Panc1 (cell line): Measurements from ENCODE around the gene NFATC2IP. TPM values are rescaled to one million over a fixed set of nuclear protein-coding genes. Genes with fewer than 3 reads are reported as not detected.
"Not testable (repeated sequence)": the region's sequence is repeated elsewhere in the genome, so short reads cannot be mapped to it uniquely, and the experiment has no call there.

ENCODE experiments used
- ATAC-seq: fragments of 200-7000 bp; cut with Tn5 transposase; 2 replicates; pipeline ENCODE4 v1.9.1; 2020; ENCODE audit warnings: mild to moderate bottlenecking, moderate library complexity
- BruUV-seq: library from RNA; stranded (reverse); fragments of 400-500 nt; replicated peaks from 2 replicates; lab custom pipeline; 2021; lab: Mats Ljungman, UMichigan
- CTCF ChIA-PET: fragments of 300-600 bp; sonication (Branson Sonifier 250); formaldehyde crosslinking; loops from one replicate; lab custom pipeline; 2022; ENCODE audit warnings: antibody characterized with exemption; lab: Charles Lee
- POLR2A ChIA-PET: fragments of 300-600 bp; sonication (Branson Sonifier 250); formaldehyde crosslinking; loops from one replicate; lab custom pipeline; 2022; ENCODE audit warnings: antibody characterized with exemption; lab: Charles Lee
- DNase-seq: peaks from one replicate; pipeline ENCODE4 v3.0.0-alpha.2; 2010; ENCODE audit warnings: low read depth, low spot score
- H3K27ac ChIP-seq: 2 replicates; pipeline ENCODE4 v1.5.1; 2011; ENCODE audit warnings: mild to moderate bottlenecking, low read length, inconsistent platforms
- H3K27me3 ChIP-seq: fragments of 200-500 bp; sonication (Bioruptor generic); 2 replicates; pipeline ENCODE4 v1.6.0; 2014; ENCODE audit warnings: low read length, inconsistent platforms; ENCODE audit not compliant: control insufficient read depth, insufficient read depth
- H3K36me3 ChIP-seq: fragments of 200-500 bp; sonication (Bioruptor generic); 2 replicates; pipeline ENCODE4 v1.5.1; 2014; ENCODE audit warnings: inconsistent platforms, mild to moderate bottlenecking, low read length, moderate library complexity; ENCODE audit not compliant: control insufficient read depth, insufficient read depth
- H3K4me1 ChIP-seq: 2 replicates; pipeline ENCODE4 v1.5.1; 2011; ENCODE audit warnings: inconsistent platforms, mild to moderate bottlenecking, low read length, moderate library complexity; ENCODE audit not compliant: control insufficient read depth, insufficient read depth
- H3K4me3 ChIP-seq, 2 experiments: 2 replicates each; pipeline ENCODE4 v1.5.1; 2011 to 2012; ENCODE audit warnings: low read depth in 2 of 2, low read length in 2 of 2, mild to moderate bottlenecking in 2 of 2, inconsistent platforms in 1 of 2, moderate library complexity in 1 of 2
- H3K9me3 ChIP-seq: fragments of 200-500 bp; sonication (Bioruptor generic); 2 replicates; pipeline ENCODE4 v1.5.1; 2014; ENCODE audit warnings: low read depth, mild to moderate bottlenecking, inconsistent platforms, low read length, moderate library complexity; ENCODE audit not compliant: control insufficient read depth, insufficient read depth
- CTCF ChIP-seq: fragments of 450-650 bp; IDR thresholded peaks from 2 replicates; pipeline ENCODE4 v1.5.1; 2017; ENCODE audit warnings: mild to moderate bottlenecking
- POLR2AphosphoS5 ChIP-seq: IDR thresholded peaks from 2 replicates; pipeline ENCODE4 v1.6.1; 2012; ENCODE audit warnings: mild to moderate bottlenecking, low read depth, low read length, moderate library complexity
- REST ChIP-seq, 2 experiments: IDR thresholded peaks; 2 replicates each; pipeline ENCODE4 v1.6.1; 2011 to 2012; ENCODE audit warnings: low read depth in 2 of 2, control low read depth in 1 of 2, low read length in 1 of 2, mild to moderate bottlenecking in 1 of 2, moderate library complexity in 1 of 2; ENCODE audit not compliant: insufficient read depth in 1 of 2
- SIN3A ChIP-seq: IDR thresholded peaks from 2 replicates; pipeline ENCODE4 v1.6.1; 2012; ENCODE audit warnings: low read depth, mild to moderate bottlenecking, low read length, moderate library complexity, borderline replicate concordance; ENCODE audit not compliant: insufficient read depth
- TCF7L2 ChIP-seq: IDR thresholded peaks from 2 replicates; pipeline ENCODE4 v1.6.1; 2011; ENCODE audit warnings: mild to moderate bottlenecking, low read depth, low read length, inconsistent platforms
- in situ Hi-C: cut with HindIII; loops from 2 replicates; pipeline ENCODE4 v1.10.0; 2016; ENCODE audit warnings: low sequenced_read_pairs, low pct_unique_long_range_greater_than_20kb
- intact Hi-C: fragments of 100-400 bp; cut with micrococcal nuclease; formaldehyde crosslinking; loops from one replicate; pipeline ENCODE4 v1.10.0; 2022; ENCODE audit not compliant: unreplicated experiment
- total RNA-seq: library from RNA; stranded (reverse); gene quantifications from one replicate; pipeline ENCODE4 v1.2.1, GENCODE V29; 2021; ENCODE audit not compliant: unreplicated experiment

Gene NFATC2IP
- total RNA-seq, 1 experiment from 2014 or later = 47.3 TPM

- Histone ChIP-seq H3K27me3 (no peaks in the 10 kb centered on the region), H3K9me3 (no peaks in the 10 kb centered on the region), H3K4me1 (no peaks in the 10 kb centered on the region), H3K4me3 (no peak overlapping the region), H3K36me3 (peaks cover 7% of the 10 kb centered on the region; the same call in 1 of the 2 replicates), H3K27ac (no peak overlapping the region)
- intact Hi-C loops = no loop called here
- ChIA-PET CTCF (no interaction called here), POLR2A (no interaction called here)
- no TSS peak for BruUV-seq
- TF ChIP-seq POLR2AphosphoS5 (no peak), REST (IDR thresholded peaks at IDR 0.05; ENCODE audit: insufficient read depth in 1 of 2, low read depth in 2 of 2, low read length in 1 of 2) (no peak), SIN3A (no peak), CTCF (no peak), TCF7L2 (no peak)
- ATAC-seq (no peak), DNase-seq (no peak)
- in situ Hi-C loops = no loop called here
These were observed 13.8 kb downstream of the NFATC2IP start for GRCh38 chr16:28964496-28964895.

- Histone ChIP-seq H3K27me3 (no peaks in the 10 kb centered on the region), H3K4me1 (no peaks in the 10 kb centered on the region), H3K9me3 (no peaks in the 10 kb centered on the region), H3K4me3 (no peak overlapping the region), H3K27ac (no peak overlapping the region), H3K36me3 (peaks cover 3% of the 10 kb centered on the region; the same call in 1 of the 2 replicates)
- in situ Hi-C loops = no loop called here
- ATAC-seq = no peak
- intact Hi-C loops = no loop called here
- TF ChIP-seq REST (IDR thresholded peaks at IDR 0.05; ENCODE audit: insufficient read depth in 1 of 2, low read depth in 2 of 2, low read length in 1 of 2) = no peak
- peak; percentile 34; the same call in 1 of the 2 replicates for TF ChIP-seq POLR2AphosphoS5
- ChIA-PET POLR2A (no interaction called here), CTCF (no interaction called here)
- no TSS peak for BruUV-seq
- DNase-seq = no peak
These were observed 16.4 kb downstream of the NFATC2IP start for GRCh38 chr16:28967156-28967555.

GRCh38 chr16:28969696-28970095, 19.0 kb downstream of the NFATC2IP start:
- H3K27ac ChIP-seq, H3K36me3 ChIP-seq, H3K4me3 ChIP-seq, H3K4me1 ChIP-seq, POLR2A ChIA-PET, intact Hi-C loops, DNase-seq, ATAC-seq, CTCF ChIA-PET, H3K9me3 ChIP-seq, H3K27me3 ChIP-seq, in situ Hi-C loops, BruUV-seq: not testable (repeated sequence)
